HG03354 (cell line): Measurements from ENCODE around the gene LMBRD2.
"Not testable (repeated sequence)": the region's sequence is repeated elsewhere in the genome, so short reads cannot be mapped to it uniquely, and the experiment has no call there.

ENCODE experiments used
- ATAC-seq: cut with Tn5 transposase; IDR thresholded peaks from one replicate; pipeline ENCODE4 v1.9.1; 2021; ENCODE audit warnings: mild to moderate bottlenecking; ENCODE audit not compliant: unreplicated experiment, poor library complexity, severe bottlenecking

Gene LMBRD2

GRCh38 chr5:36151434-36152323 is at the start of gene LMBRD2, which contains the start of gene SKP2:
TSS of gene LMBRD2 (minus strand) at chr5:36151887. CDS start at chr5:36143349, 8,538 bp downstream.
TSS of gene SKP2 (plus strand) at chr5:36152111. CDS start at chr5:36152263, 152 bp downstream.
- ATAC-seq, result peak; percentile 98

- ATAC-seq, result no peak
Observed at GRCh38 chr5:36200513-36200912, 48.8 kb upstream of the LMBRD2 start.

GRCh38 chr5:36199620-36200019 is 47.9 kb upstream of the LMBRD2 start:
- no peak for ATAC-seq

GRCh38 chr5:36198783-36199182 is 47.1 kb upstream of the LMBRD2 start:
- not testable (repeated sequence) for ATAC-seq

- ATAC-seq, result no peak
Observed at GRCh38 chr5:36198281-36198680, 46.6 kb upstream of the LMBRD2 start.

GRCh38 chr5:36193746-36194145 is 42.1 kb upstream of the LMBRD2 start:
- no peak for ATAC-seq

GRCh38 chr5:36184408-36184807 is 32.7 kb upstream of the LMBRD2 start:
- ATAC-seq, result not testable (repeated sequence)

GRCh38 chr5:36181774-36182173 is 30.1 kb upstream of the LMBRD2 start:
- no peak for ATAC-seq

- ATAC-seq, result no peak
Observed at GRCh38 chr5:36180556-36181350, 29.1 kb upstream of the LMBRD2 start.

- ATAC-seq, result no peak
Observed at GRCh38 chr5:36179950-36180349, 28.3 kb upstream of the LMBRD2 start.

GRCh38 chr5:36178524-36178890 is 26.8 kb upstream of the LMBRD2 start:
- ATAC-seq, result no peak

GRCh38 chr5:36177715-36178523 is 26.2 kb upstream of the LMBRD2 start:
- no peak for ATAC-seq

GRCh38 chr5:36177154-36177553 is 25.5 kb upstream of the LMBRD2 start:
- peak; percentile 99 for ATAC-seq

GRCh38 chr5:36175043-36175442 is 23.4 kb upstream of the LMBRD2 start:
- no peak for ATAC-seq

- no peak for ATAC-seq
Observed at GRCh38 chr5:36174119-36174518, 22.4 kb upstream of the LMBRD2 start.

- no peak for ATAC-seq
Observed at GRCh38 chr5:36173426-36173825, 21.7 kb upstream of the LMBRD2 start.

- ATAC-seq, result no peak
Observed at GRCh38 chr5:36172599-36172998, 20.9 kb upstream of the LMBRD2 start.

GRCh38 chr5:36170832-36171424 is 19.2 kb upstream of the LMBRD2 start:
- ATAC-seq, result no peak

GRCh38 chr5:36168737-36169136 is 17.1 kb upstream of the LMBRD2 start:
- no peak for ATAC-seq

- ATAC-seq, result no peak
Observed at GRCh38 chr5:36164461-36164860, 12.8 kb upstream of the LMBRD2 start.
